Epithelial cell of prostate (primary cell): Measurements from ENCODE around the gene EHMT1.

Experiments
- DNase-seq: peaks from one replicate; pipeline ENCODE4 v3.0.0-alpha.2; 2011; ENCODE audit warnings: low read depth, low spot score
- H3K27ac ChIP-seq: fragments of 450-650 bp; 2 replicates; pipeline ENCODE4 v1.5.1; 2017; ENCODE audit warnings: mild to moderate bottlenecking

The EHMT1 gene

DNA sequence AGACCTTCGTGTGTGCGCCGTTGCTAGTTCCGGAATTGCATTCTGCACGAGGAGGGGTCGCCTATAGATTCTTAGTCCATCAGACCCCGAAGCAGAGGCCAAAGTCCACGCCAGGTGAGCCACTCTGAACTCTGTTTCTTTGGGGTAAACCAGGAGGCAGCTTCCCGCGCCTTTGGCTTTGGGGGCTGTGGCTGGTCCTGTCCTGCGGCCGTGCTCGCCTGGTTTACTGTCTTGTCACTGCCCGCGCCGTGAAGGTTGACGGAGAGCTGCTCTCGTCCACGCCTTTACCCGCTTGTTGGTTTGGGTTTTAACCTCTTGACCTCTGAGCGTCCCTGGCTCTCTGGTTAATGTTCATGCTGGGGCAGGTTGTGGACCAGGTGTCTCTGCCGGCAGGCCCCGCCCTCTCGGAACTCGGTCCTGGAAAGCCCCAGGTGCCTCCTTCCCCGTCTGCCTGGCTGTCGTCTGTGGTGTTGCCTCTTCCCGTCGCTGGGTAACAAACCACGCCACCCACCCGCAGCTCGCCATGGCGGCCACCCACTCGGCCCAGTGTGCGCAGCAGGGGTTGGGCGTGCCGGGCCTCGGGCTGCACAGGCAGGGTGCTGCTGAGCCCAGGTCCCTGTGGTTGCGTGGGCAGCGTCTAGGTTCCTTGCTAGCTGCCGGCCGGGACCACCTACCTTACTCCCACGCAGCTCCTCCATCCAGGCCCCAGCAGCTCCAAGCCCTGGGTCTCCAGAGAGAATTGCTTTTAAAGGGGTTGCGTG lies 214.2 kb downstream of the EHMT1 start:
- H3K27ac ChIP-seq, result no peak overlapping the region
- no peak for DNase-seq

GRCh38 chr9:137833721-137834613 lies 215.2 kb downstream of the EHMT1 start:
- no peak overlapping the region for H3K27ac ChIP-seq
- DNase-seq, result no peak

DNA sequence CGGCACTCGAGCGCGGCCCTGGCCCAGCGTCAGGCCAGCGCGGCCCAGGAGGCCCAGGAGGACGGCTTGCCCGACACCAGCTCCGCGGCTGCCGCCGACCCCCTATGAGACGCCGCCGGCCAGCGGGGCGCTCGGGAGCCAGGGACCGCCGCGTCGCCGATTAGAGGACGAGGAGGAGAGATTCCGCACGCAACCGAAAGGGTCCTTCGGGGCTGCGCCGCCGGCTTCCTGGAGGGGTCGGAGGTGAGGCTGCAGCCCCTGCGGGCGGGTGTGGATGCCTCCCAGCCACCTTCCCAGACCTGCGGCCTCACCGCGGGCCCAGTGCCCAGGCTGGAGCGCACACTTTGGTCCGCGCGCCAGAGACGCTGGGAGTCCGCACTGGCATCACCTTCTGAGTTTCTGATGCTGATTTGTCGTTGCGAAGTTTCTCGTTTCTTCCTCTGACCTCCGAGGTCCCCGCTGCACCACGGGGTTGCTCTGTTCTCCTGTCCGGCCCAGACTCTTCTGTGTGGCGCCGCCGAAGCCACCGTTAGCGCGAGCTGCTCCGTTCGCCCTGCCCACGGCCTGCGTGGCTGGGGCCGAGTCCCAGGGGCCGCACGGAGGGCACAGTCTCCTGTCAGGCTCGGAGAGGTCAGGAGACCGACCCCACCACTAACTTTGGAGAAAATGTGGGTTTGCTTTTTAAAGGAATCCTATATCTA lies 216.2 kb downstream of the EHMT1 start:
- no peak overlapping the region for H3K27ac ChIP-seq
- DNase-seq, result no peak

DNA sequence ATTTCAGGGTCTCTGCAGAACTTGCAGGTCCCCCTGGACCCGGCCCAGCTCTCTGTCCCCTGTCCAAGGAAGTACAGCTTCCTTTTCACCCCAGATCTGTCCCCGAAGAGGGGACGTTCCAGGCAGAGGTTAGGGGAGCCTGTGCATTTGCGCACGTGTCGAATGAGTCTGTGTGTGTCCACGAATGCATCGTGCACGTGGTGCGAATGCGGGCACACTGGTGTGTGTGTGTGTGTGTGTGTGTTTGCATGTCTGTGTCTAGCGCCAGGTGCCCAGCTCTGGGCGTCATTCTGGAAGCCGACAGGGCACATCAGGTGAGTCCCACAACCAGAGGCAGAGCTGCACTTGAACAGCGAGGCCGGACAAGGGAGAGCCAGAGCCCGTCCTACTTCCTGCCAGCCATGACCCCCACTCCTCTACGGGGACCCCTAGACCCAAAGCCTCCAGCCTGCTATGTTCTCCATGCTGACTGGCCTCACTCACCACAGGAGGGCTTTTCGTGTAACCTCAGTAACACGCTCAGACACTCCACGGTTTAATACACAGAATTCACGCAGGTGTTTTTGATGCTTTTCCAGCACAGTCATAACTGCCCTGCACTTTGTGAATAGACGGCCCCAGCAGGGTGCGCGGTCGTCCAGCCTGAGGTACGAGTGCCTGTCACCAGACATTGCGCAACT lies 217.5 kb downstream of the EHMT1 start:
- no peak for DNase-seq

DNA sequence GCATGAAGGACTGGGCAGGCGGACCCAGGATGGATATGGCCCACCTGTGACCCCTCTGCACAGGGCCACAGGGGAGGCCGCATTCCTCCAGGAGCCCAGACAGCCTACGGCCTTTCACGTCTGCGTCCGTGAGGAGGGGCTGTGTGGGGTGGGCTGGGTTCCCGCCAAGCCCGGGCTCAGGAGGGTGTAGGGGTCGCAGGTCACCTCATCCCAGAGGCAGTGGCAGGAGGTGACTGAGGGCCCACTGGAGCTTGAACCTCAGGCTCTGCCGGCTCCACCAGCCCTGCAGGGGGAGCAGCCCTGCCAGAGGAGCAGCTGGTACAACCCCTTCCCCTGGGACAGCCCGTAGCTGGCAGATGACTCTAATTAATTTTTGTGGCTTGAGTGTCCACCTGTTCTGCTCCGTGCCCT lies 218.0 kb downstream of the EHMT1 start:
- DNase-seq, result no peak
- H3K27ac ChIP-seq, result no peak overlapping the region

More for the DNA sequence above, 217.5 kb downstream of the EHMT1 start:
- H3K27ac ChIP-seq, result no peak overlapping the region

DNA sequence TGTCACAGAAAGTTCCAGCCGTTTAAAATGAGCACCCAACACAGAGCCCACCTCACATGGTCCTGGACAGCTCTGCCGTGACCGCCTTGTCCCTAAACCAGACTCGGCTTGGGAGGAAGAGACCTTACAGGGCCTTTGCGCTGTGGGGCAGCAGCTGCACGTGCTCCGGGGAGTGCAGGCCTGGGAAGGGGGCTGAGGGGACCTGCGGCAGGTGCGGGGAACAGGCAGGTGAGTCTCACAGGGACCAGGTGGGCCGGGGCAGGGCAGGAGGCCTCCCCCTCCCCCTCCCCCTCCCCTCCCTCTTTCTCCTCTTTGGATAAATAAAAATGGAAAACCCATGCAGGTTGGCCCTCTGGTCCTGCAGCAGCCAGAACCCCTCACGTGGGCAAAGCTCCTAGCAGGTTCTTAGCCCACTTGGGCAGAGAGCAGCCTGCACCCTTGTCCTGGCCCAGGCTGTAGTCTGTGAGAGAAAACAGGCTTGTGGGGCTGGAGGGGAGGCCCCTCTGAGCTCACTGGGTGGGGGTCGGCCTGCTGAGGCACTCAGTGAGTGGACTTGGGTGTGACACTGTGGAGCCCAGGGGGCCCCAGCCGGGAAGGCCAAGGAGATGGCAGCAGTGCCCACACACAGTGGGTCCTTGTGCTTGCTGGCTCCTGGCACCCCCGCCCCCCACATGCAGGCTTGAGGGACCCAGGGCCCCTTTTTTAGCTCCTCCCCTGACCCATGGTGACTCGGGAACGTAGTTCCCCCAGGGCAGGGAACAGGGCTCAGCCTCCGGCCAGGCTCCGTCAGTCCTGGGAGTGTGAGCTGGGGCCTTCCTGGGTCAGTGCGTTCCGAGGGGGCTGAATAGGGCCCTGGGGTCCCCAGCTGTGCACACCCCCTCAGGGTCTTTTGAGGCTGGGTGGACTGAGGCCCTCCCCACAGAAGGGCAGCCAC lies 218.8 kb downstream of the EHMT1 start:
- DNase-seq, result no peak
- no peak overlapping the region for H3K27ac ChIP-seq

DNA sequence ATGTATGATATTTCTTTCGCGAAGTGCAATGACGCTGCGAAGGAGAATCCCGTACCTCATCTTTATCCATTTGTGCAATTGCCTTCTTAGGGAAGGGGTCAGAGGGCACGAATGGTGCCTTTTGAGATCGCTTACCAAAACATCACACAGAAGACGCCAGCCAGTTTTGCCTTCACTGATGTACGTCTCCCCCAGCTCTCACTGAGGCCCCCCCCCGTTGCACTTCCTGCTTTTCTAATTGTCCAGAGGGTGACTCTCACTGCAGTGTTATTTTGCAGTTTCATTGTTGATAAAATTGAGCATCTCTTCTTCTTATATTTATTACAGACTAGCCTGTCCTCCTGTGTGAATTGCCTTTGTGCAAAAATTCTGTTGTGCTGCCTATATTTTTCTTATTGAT lies 219.8 kb downstream of the EHMT1 start:
- H3K27ac ChIP-seq, result no peak overlapping the region
- DNase-seq, result no peak

GRCh38 chr9:137843355-137843754 lies 224.6 kb downstream of the EHMT1 start:
- DNase-seq, result no peak
- no peak overlapping the region for H3K27ac ChIP-seq

DNA sequence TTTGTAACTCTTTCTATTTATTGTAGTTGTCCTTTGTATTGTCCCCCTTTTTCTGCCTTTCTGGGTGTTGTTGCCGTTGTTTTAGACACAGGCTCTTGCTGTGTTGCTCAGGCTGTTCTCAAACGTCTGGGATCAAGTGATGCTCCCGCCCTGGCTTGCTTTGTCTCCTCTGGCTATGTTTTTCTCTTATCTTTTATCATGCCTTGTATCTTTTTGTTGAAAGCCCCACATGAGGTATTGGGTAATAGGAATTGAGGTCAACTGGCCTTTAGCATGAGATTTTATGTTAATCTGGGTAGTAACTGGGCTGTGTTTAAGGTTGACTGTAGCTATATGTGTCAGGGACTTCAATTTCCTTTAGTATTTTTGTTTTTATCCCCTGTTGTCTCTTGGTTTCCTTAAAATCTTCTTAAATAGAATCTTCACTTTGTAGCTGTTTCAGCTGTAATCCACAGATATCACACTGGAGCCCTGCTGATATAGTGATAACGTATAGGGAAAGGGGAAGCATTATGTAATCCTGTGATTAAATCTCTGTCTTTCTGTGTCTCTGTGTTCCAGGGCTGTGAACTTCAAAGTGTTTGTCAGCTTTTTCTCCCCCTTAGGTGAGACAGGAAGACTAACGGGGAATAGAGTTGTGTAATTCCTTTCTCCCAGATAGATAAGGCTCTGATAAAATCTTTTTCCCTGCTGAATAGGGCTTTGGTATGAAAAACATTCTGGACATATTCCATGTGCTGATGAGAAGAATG lies 232.9 kb downstream of the EHMT1 start:
- no peak for DNase-seq

GRCh38 chr9:137853392-137853995 lies 234.7 kb downstream of the EHMT1 start:
- no peak for DNase-seq
- no peak overlapping the region for H3K27ac ChIP-seq

More for the DNA sequence above, 232.9 kb downstream of the EHMT1 start:
- H3K27ac ChIP-seq, result no peak overlapping the region

DNA sequence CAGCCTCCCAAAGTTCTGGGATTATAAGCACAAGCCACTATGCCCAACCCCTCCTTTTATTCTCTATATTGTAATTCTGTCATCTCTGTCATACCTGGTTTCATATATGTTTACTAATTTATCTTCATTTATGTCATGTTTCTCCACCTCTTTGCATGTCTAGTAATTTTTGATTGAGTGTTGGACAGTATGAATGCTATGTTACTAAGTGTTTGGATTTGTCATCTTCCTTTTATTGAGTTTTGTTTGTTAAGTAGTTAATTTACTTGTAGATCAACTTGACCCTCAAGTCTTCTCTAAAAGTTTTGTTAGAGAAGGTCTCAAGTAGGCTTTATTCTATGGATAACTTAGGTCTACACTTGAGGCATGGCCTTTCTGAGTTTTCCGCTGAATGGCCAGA lies 241.6 kb downstream of the EHMT1 start:
- H3K27ac ChIP-seq, result no peak overlapping the region
- DNase-seq, result no peak

DNA sequence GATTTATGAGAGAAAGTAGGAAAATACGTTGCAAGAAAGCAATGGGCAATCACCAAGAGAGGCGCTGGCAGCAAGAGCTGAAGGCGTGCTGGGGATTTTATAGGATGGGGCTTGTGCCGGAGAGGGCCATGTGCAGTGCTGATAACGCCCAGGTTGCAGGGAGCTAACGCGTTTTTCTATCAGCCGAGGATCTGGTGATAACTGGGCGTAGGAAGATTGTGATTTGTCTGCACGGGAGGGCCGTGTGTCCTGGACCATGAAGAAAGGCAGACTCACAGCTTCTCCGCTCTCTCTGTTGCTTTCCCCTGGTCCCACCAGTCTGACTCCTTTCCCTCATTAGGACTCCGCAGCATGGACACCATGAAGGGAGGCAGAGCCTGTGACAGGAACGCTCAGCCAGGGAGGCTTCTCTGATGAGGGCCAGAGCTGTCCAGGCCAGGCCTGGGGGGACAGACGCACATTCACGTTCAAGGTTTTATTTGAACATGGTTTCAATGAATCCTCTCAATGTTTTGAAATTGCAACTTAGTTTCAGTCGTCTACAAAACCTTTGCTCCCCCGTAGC lies 246.9 kb downstream of the EHMT1 start:
- H3K27ac ChIP-seq, result no peak overlapping the region
- no peak for DNase-seq

DNA sequence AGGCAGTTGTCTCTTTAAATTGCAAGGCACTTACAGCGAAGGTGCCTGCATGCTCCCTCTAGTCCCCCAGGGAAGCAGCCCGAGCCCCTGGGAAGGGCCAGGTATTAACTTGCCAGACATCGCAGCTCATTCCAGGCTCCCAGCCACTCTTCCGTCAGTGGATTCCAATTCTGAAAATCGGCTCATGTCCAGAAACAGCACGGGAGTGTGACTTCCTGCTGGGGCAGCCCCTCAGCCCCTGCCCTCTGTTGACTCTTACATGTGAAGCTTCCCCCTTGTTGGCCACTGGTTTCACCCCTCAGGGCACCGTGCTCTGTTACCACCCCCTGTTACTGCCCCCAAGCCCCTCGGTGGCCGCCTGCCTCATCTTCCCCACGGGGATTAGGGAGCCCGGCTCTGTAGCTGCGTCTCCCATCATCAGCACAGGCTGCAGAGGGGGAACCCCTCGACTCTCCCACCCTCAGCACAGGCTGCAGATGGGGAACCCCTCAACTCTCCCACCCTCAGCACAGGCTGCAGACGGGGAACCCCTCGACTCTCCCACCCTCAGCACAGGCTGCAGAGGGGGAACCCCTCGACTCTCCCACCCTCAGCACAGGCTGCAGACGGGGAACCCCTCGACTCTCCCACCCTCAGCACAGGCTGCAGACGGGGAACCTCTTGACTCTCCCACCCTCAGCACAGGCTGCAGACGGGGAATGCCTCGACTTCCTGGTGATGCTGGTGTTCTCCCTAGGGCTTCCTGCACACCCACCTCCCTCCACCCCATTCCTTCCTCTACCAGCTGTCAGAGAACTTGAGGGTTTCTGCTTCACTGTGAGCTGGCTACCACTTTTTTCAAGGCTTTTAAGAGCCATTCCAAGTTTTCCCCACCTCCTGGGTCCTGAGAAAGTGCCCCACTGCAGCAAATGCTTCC lies 247.7 kb downstream of the EHMT1 start:
- no peak for DNase-seq

DNA sequence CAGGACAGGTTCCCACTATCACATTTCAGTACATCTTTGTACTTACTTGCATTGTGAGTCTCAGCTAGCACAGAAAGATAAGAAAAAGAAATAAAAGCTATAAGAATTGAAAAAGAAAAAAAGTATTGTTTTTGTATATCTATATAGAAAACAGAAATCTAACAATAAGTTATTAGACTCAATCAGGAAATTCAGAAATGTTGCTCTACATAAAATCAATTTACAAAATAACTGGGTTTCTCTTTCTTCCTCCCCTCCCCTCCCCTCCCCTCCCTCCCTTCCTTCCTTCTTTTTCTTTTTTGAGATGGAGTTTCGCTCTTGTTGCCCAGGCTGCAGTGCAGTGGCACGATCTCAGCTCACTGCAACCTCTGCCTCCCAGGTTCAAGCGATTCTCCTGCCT lies 251.6 kb downstream of the EHMT1 start:
- no peak overlapping the region for H3K27ac ChIP-seq
- no peak for DNase-seq

More for the DNA sequence above, 247.7 kb downstream of the EHMT1 start:
- H3K27ac ChIP-seq, result no peak overlapping the region

- DNase-seq, result no peak
- no peak overlapping the region for H3K27ac ChIP-seq
Measured at GRCh38 chr9:137872296-137872695, 253.5 kb downstream of the EHMT1 start.

- no peak for DNase-seq
- H3K27ac ChIP-seq, result no peak overlapping the region
Measured at GRCh38 chr9:137873408-137873807, 254.6 kb downstream of the EHMT1 start.

- no peak overlapping the region for H3K27ac ChIP-seq
- no peak for DNase-seq
Measured at GRCh38 chr9:137873858-137874362, 255.1 kb downstream of the EHMT1 start.
